ENCODE results near the gene BMP8B. TPM values are rescaled to one million over a fixed set of nuclear protein-coding genes. Genes with fewer than 3 reads are reported as not detected.
"Not testable (repeated sequence)": the region's sequence is repeated elsewhere in the genome, so short reads cannot be mapped to it uniquely, and the experiment has no call there.

Gene BMP8B
- total RNA-seq, 1 donor from 2014 or later: 1.0 TPM

- Histone ChIP-seq H3K4me1 (ENCODE audit: control insufficient read depth in 3 of 3, insufficient read depth in 3 of 3, low read length in 3 of 3) (no peaks in the 10 kb centered on the region), H3K27me3 (ENCODE audit: control insufficient read depth in 3 of 3, insufficient read depth in 3 of 3, low read length in 3 of 3) (peaks cover 0 to 37% (median 5%) of the 10 kb centered on the region in 3 donors), H3K9ac (ENCODE audit: low read depth in 1 of 3, low read length in 3 of 3) (no peak overlapping the region), H3K4me3 (ENCODE audit: low read length in 3 of 3) (no peak overlapping the region), H3K27ac (ENCODE audit: low read depth, low read length) (no peak overlapping the region), H3K36me3 (ENCODE audit: control insufficient read depth in 3 of 3, insufficient read depth in 3 of 3, low read length in 3 of 3) (no peaks in the 10 kb centered on the region), H3K9me3 (ENCODE audit: control insufficient read depth in 3 of 3, low read length in 3 of 3) (no peaks in the 10 kb centered on the region)
Observed at GRCh38 chr1:39816415-39817090, 27.9 kb upstream of the BMP8B start.

- H3K4me1 ChIP-seq (ENCODE audit: control insufficient read depth in 3 of 3, insufficient read depth in 3 of 3, low read length in 3 of 3): no peaks in the 10 kb centered on the region
- H3K27ac ChIP-seq (ENCODE audit: low read depth, low read length): no peak overlapping the region
- H3K9ac ChIP-seq (ENCODE audit: low read depth in 1 of 3, low read length in 3 of 3): no peak overlapping the region
- no peaks in the 10 kb centered on the region for H3K36me3 ChIP-seq (ENCODE audit: control insufficient read depth in 3 of 3, insufficient read depth in 3 of 3, low read length in 3 of 3)
- H3K4me3 ChIP-seq (ENCODE audit: low read length in 3 of 3): no peak overlapping the region
- H3K9me3 ChIP-seq (ENCODE audit: control insufficient read depth in 3 of 3, low read length in 3 of 3): no peaks in the 10 kb centered on the region
- H3K27me3 ChIP-seq (ENCODE audit: control insufficient read depth in 3 of 3, insufficient read depth in 3 of 3, low read length in 3 of 3): peaks cover 0 to 16% (median 5%) of the 10 kb centered on the region in 3 donors
Observed at GRCh38 chr1:39812913-39813312, 24.2 kb upstream of the BMP8B start.

GRCh38 chr1:39808784-39809517, 20.3 kb upstream of the BMP8B start:
- H3K27me3 ChIP-seq (ENCODE audit: control insufficient read depth in 3 of 3, insufficient read depth in 3 of 3, low read length in 3 of 3): no peaks in the 10 kb centered on the region
- no peaks in the 10 kb centered on the region for H3K9me3 ChIP-seq (ENCODE audit: control insufficient read depth in 3 of 3, low read length in 3 of 3)
- no peak overlapping the region for H3K4me3 ChIP-seq (ENCODE audit: low read length in 3 of 3)
- H3K9ac ChIP-seq (ENCODE audit: low read depth in 1 of 3, low read length in 3 of 3): no peak overlapping the region
- no peaks in the 10 kb centered on the region for H3K36me3 ChIP-seq (ENCODE audit: control insufficient read depth in 3 of 3, insufficient read depth in 3 of 3, low read length in 3 of 3)
- H3K4me1 ChIP-seq (ENCODE audit: control insufficient read depth in 3 of 3, insufficient read depth in 3 of 3, low read length in 3 of 3): no peaks in the 10 kb centered on the region
- no peak overlapping the region for H3K27ac ChIP-seq (ENCODE audit: low read depth, low read length)

GRCh38 chr1:39805385-39805784, 16.7 kb upstream of the BMP8B start:
- no peak overlapping the region for H3K27ac ChIP-seq (ENCODE audit: low read depth, low read length)
- no peaks in the 10 kb centered on the region for H3K9me3 ChIP-seq (ENCODE audit: control insufficient read depth in 3 of 3, low read length in 3 of 3)
- no peaks in the 10 kb centered on the region for H3K4me1 ChIP-seq (ENCODE audit: control insufficient read depth in 3 of 3, insufficient read depth in 3 of 3, low read length in 3 of 3)
- H3K27me3 ChIP-seq (ENCODE audit: control insufficient read depth in 3 of 3, insufficient read depth in 3 of 3, low read length in 3 of 3): no peaks in the 10 kb centered on the region
- H3K36me3 ChIP-seq (ENCODE audit: control insufficient read depth in 3 of 3, insufficient read depth in 3 of 3, low read length in 3 of 3): no peaks in the 10 kb centered on the region
- H3K9ac ChIP-seq (ENCODE audit: low read depth in 1 of 3, low read length in 3 of 3): no peak overlapping the region
- H3K4me3 ChIP-seq (ENCODE audit: low read length in 3 of 3): no peak overlapping the region

GRCh38 chr1:39802496-39803260, 14.0 kb upstream of the BMP8B start:
- Histone ChIP-seq H3K27me3 (ENCODE audit: control insufficient read depth in 3 of 3, insufficient read depth in 3 of 3, low read length in 3 of 3) (peaks cover 0 to 2% (median 0%) of the 10 kb centered on the region in 3 donors), H3K27ac (ENCODE audit: low read depth, low read length) (no peak overlapping the region)

GRCh38 chr1:39800471-39800835, 11.8 kb upstream of the BMP8B start:
- Histone ChIP-seq H3K27me3 (ENCODE audit: control insufficient read depth in 3 of 3, insufficient read depth in 3 of 3, low read length in 3 of 3) (peaks cover 0 to 2% (median 0%) of the 10 kb centered on the region in 3 donors), H3K36me3 (ENCODE audit: control insufficient read depth in 3 of 3, insufficient read depth in 3 of 3, low read length in 3 of 3) (no peaks in the 10 kb centered on the region), H3K4me1 (ENCODE audit: control insufficient read depth in 3 of 3, insufficient read depth in 3 of 3, low read length in 3 of 3) (peaks cover 0 to 6% (median 4%) of the 10 kb centered on the region in 3 donors), H3K9me3 (ENCODE audit: control insufficient read depth in 3 of 3, low read length in 3 of 3) (no peaks in the 10 kb centered on the region), H3K9ac (ENCODE audit: low read depth in 1 of 3, low read length in 3 of 3) (no peak overlapping the region), H3K27ac (ENCODE audit: low read depth, low read length) (no peak overlapping the region), H3K4me3 (ENCODE audit: low read length in 3 of 3) (no peak overlapping the region)

More at GRCh38 chr1:39802496-39803260, 14.0 kb upstream of the BMP8B start:
- H3K4me1 ChIP-seq (ENCODE audit: control insufficient read depth in 3 of 3, insufficient read depth in 3 of 3, low read length in 3 of 3): peaks cover 0 to 6% (median 4%) of the 10 kb centered on the region in 3 donors
- H3K9me3 ChIP-seq (ENCODE audit: control insufficient read depth in 3 of 3, low read length in 3 of 3): no peaks in the 10 kb centered on the region
- no peak overlapping the region for H3K9ac ChIP-seq (ENCODE audit: low read depth in 1 of 3, low read length in 3 of 3)
- no peaks in the 10 kb centered on the region for H3K36me3 ChIP-seq (ENCODE audit: control insufficient read depth in 3 of 3, insufficient read depth in 3 of 3, low read length in 3 of 3)
- no peak overlapping the region for H3K4me3 ChIP-seq (ENCODE audit: low read length in 3 of 3)

GRCh38 chr1:39799770-39800470, 11.3 kb upstream of the BMP8B start:
- Histone ChIP-seq H3K27ac (ENCODE audit: low read depth, low read length) (peak overlapping the region; percentile 30), H3K4me1 (ENCODE audit: control insufficient read depth in 3 of 3, insufficient read depth in 3 of 3, low read length in 3 of 3) (peaks cover 0 to 6% (median 4%) of the 10 kb centered on the region in 3 donors), H3K9me3 (ENCODE audit: control insufficient read depth in 3 of 3, low read length in 3 of 3) (no peaks in the 10 kb centered on the region), H3K36me3 (ENCODE audit: control insufficient read depth in 3 of 3, insufficient read depth in 3 of 3, low read length in 3 of 3) (no peaks in the 10 kb centered on the region), H3K27me3 (ENCODE audit: control insufficient read depth in 3 of 3, insufficient read depth in 3 of 3, low read length in 3 of 3) (peaks cover 0 to 2% (median 0%) of the 10 kb centered on the region in 3 donors), H3K4me3 (ENCODE audit: low read length in 3 of 3) (peak overlapping the region in 1 of 3 donors; percentile 49), H3K9ac (ENCODE audit: low read depth in 1 of 3, low read length in 3 of 3) (no peak overlapping the region)

GRCh38 chr1:39798859-39799769, 10.4 kb upstream of the BMP8B start:
- H3K27ac ChIP-seq (ENCODE audit: low read depth, low read length): peak overlapping the region; percentile 30
- H3K27me3 ChIP-seq (ENCODE audit: control insufficient read depth in 3 of 3, insufficient read depth in 3 of 3, low read length in 3 of 3); H3K9ac ChIP-seq (ENCODE audit: low read depth in 1 of 3, low read length in 3 of 3); H3K4me1 ChIP-seq (ENCODE audit: control insufficient read depth in 3 of 3, insufficient read depth in 3 of 3, low read length in 3 of 3); H3K9me3 ChIP-seq (ENCODE audit: control insufficient read depth in 3 of 3, low read length in 3 of 3); H3K36me3 ChIP-seq (ENCODE audit: control insufficient read depth in 3 of 3, insufficient read depth in 3 of 3, low read length in 3 of 3): not testable (repeated sequence)
- peak overlapping the region in 1 of 3 donors; percentile 35 for H3K4me3 ChIP-seq (ENCODE audit: low read length in 3 of 3)

GRCh38 chr1:39795651-39796050, 7.0 kb upstream of the BMP8B start:
- H3K4me1 ChIP-seq (ENCODE audit: control insufficient read depth in 3 of 3, insufficient read depth in 3 of 3, low read length in 3 of 3): peaks cover 0 to 6% (median 4%) of the 10 kb centered on the region in 3 donors
- H3K9me3 ChIP-seq (ENCODE audit: control insufficient read depth in 3 of 3, low read length in 3 of 3): no peaks in the 10 kb centered on the region

More at GRCh38 chr1:39795651-39796050, 7.0 kb upstream of the BMP8B start:
- no peaks in the 10 kb centered on the region for H3K36me3 ChIP-seq (ENCODE audit: control insufficient read depth in 3 of 3, insufficient read depth in 3 of 3, low read length in 3 of 3)
- H3K27ac ChIP-seq (ENCODE audit: low read depth, low read length): no peak overlapping the region
- no peak overlapping the region for H3K4me3 ChIP-seq (ENCODE audit: low read length in 3 of 3)
- peaks cover 0 to 4% (median 2%) of the 10 kb centered on the region in 3 donors for H3K27me3 ChIP-seq (ENCODE audit: control insufficient read depth in 3 of 3, insufficient read depth in 3 of 3, low read length in 3 of 3)
- H3K9ac ChIP-seq (ENCODE audit: low read depth in 1 of 3, low read length in 3 of 3): no peak overlapping the region

Data from skeletal muscle tissue (tissue), 4 donors.